Suprapubic skin (tissue), 4 donors: ENCODE results near the gene ARHGAP44. TPM values are rescaled to one million over a fixed set of nuclear protein-coding genes. Genes with fewer than 3 reads are reported as not detected.
"Not testable (repeated sequence)": the region's sequence is repeated elsewhere in the genome, so short reads cannot be mapped to it uniquely, and the experiment has no call there.

Source experiments
- DNase-seq, 2 donors: peaks; one replicate each; pipeline ENCODE4 v3.0.0-alpha.2; 2019; ENCODE audit warnings: low spot score in 2 of 2
- H3K27ac ChIP-seq: fragments of 200-600 bp; sonication (generic); one replicate; pipeline ENCODE4 v1.5.1; 2019
- H3K27me3 ChIP-seq: fragments of 200-600 bp; sonication (generic); one replicate; pipeline ENCODE4 v1.5.1; 2019
- H3K36me3 ChIP-seq: fragments of 200-600 bp; sonication (generic); one replicate; pipeline ENCODE4 v1.5.1; 2019
- H3K4me1 ChIP-seq: fragments of 200-600 bp; sonication (generic); one replicate; pipeline ENCODE4 v1.5.1; 2019
- H3K4me3 ChIP-seq: fragments of 200-600 bp; sonication (generic); one replicate; pipeline ENCODE4 v1.5.1; 2019; ENCODE audit warnings: mild to moderate bottlenecking
- H3K9me3 ChIP-seq: fragments of 200-600 bp; sonication (generic); one replicate; pipeline ENCODE4 v1.5.1; 2019
- CTCF ChIP-seq, 2 donors: fragments of 200-600 bp in 1 of 2; fragments of 450-650 bp in 1 of 2; sonication (generic) in 1 of 2; IDR thresholded peaks; one replicate each; pipeline ENCODE4 v1.5.1; 2016 to 2019; ENCODE audit warnings: antibody characterized with exemption in 2 of 2, mild to moderate bottlenecking in 1 of 2, moderate library complexity in 1 of 2
- EP300 ChIP-seq: sonication (generic); formaldehyde crosslinking; IDR thresholded peaks from one replicate; pipeline ENCODE4 v1.6.1; 2017; ENCODE audit warnings: antibody characterized with exemption
- POLR2A ChIP-seq, 2 donors: fragments of 450-650 bp; IDR thresholded peaks; one replicate each; pipeline ENCODE4 v1.6.1; 2017; ENCODE audit warnings: antibody characterized with exemption in 2 of 2, mild to moderate bottlenecking in 2 of 2, moderate library complexity in 2 of 2
- POLR2AphosphoS5 ChIP-seq, 3 donors: sonication (generic); formaldehyde crosslinking; IDR thresholded peaks; one replicate each; pipeline ENCODE4 v1.6.1; 2017; ENCODE audit warnings: antibody characterized with exemption in 3 of 3
- WGBS: methylation state at CpG from one replicate; pipeline ENCODE4 v1.1.5; 2018; 5-methylcytosine and 5-hydroxymethylcytosine counted together
- total RNA-seq, 4 donors: library from RNA; depleted of rRNA; stranded (reverse); fragments of >200 nt; gene quantifications; one replicate each; pipeline ENCODE4 v1.1.0, GENCODE V29; 2016

ARHGAP44 gene
- total RNA-seq, 4 donors from 2014 or later: 3.5 to 7.1 (median 5.3) TPM

GRCh38 chr17:12877953-12878669 lies 88.8 kb downstream of the ARHGAP44 start:
- Histone ChIP-seq H3K4me3 (no peak overlapping the region), H3K9me3 (no peaks in the 10 kb centered on the region), H3K4me1 (no peaks in the 10 kb centered on the region), H3K27me3 (no peaks in the 10 kb centered on the region), H3K36me3 (no peaks in the 10 kb centered on the region), H3K27ac (no peak overlapping the region)
- DNase-seq: no peak
- TF ChIP-seq POLR2AphosphoS5 (IDR thresholded peaks at IDR 0.05): no peak
- no peak for TF ChIP-seq CTCF (IDR thresholded peaks at IDR 0.05)
- TF ChIP-seq POLR2A (IDR thresholded peaks at IDR 0.05): no peak
- no peak for TF ChIP-seq EP300
- WGBS: 82% methylated on average over 8 of the region's 8 CpGs

- H3K27ac ChIP-seq, H3K9me3 ChIP-seq, H3K4me1 ChIP-seq, H3K27me3 ChIP-seq, H3K36me3 ChIP-seq, DNase-seq, H3K4me3 ChIP-seq: not testable (repeated sequence)
- 93% methylated on average over 5 of the region's 5 CpGs for WGBS
Observed at GRCh38 chr17:12879096-12879495, 89.8 kb downstream of the ARHGAP44 start.

GRCh38 chr17:12883472-12883871 lies 94.2 kb downstream of the ARHGAP44 start:
- DNase-seq: no peak
- no peak for TF ChIP-seq CTCF (IDR thresholded peaks at IDR 0.05)
- no peak for TF ChIP-seq EP300
- no peak for TF ChIP-seq POLR2AphosphoS5 (IDR thresholded peaks at IDR 0.05)
- no peak for TF ChIP-seq POLR2A (IDR thresholded peaks at IDR 0.05)
- H3K9me3 ChIP-seq: no peaks in the 10 kb centered on the region
- H3K27me3 ChIP-seq: no peaks in the 10 kb centered on the region
- no peak overlapping the region for H3K27ac ChIP-seq
- 65% methylated on average over 2 of the region's 2 CpGs for WGBS
- no peak overlapping the region for H3K4me3 ChIP-seq
- H3K36me3 ChIP-seq: no peaks in the 10 kb centered on the region
- H3K4me1 ChIP-seq: no peaks in the 10 kb centered on the region

- no peak for DNase-seq
- no peak overlapping the region for H3K4me3 ChIP-seq
Observed at GRCh38 chr17:12887088-12887487, 97.8 kb downstream of the ARHGAP44 start.

GRCh38 chr17:12896180-12896785 lies 107.0 kb downstream of the ARHGAP44 start:
- TF ChIP-seq EP300: no peak
- TF ChIP-seq POLR2AphosphoS5 (IDR thresholded peaks at IDR 0.05): no peak
- TF ChIP-seq POLR2A (IDR thresholded peaks at IDR 0.05): no peak
- TF ChIP-seq CTCF (IDR thresholded peaks at IDR 0.05): no peak
- no peak overlapping the region for H3K27ac ChIP-seq
- no peaks in the 10 kb centered on the region for H3K4me1 ChIP-seq
- H3K27me3 ChIP-seq: no peaks in the 10 kb centered on the region
- DNase-seq: no peak
- H3K9me3 ChIP-seq: peaks cover 7% of the 10 kb centered on the region
- 88% methylated on average over 9 of the region's 11 CpGs for WGBS
- H3K36me3 ChIP-seq: no peaks in the 10 kb centered on the region
- H3K4me3 ChIP-seq: no peak overlapping the region

More at GRCh38 chr17:12887088-12887487, 97.8 kb downstream of the ARHGAP44 start:
- no peak overlapping the region for H3K27ac ChIP-seq
- H3K27me3 ChIP-seq: no peaks in the 10 kb centered on the region
- no peaks in the 10 kb centered on the region for H3K9me3 ChIP-seq
- no peaks in the 10 kb centered on the region for H3K36me3 ChIP-seq
- WGBS: 87% methylated on average over 2 of the region's 2 CpGs
- no peak for TF ChIP-seq POLR2AphosphoS5 (IDR thresholded peaks at IDR 0.05)
- no peak for TF ChIP-seq EP300
- no peak for TF ChIP-seq POLR2A (IDR thresholded peaks at IDR 0.05)
- no peak for TF ChIP-seq CTCF (IDR thresholded peaks at IDR 0.05)
- no peaks in the 10 kb centered on the region for H3K4me1 ChIP-seq
